Small intestine (tissue), 16 donors: ENCODE measurements around the gene GPX7. TPM values are rescaled to one million over a fixed set of nuclear protein-coding genes. Genes with fewer than 3 reads are reported as not detected.

ENCODE experiments used
- DNase-seq, 2 donors: peaks; one replicate each; pipeline versions ENCODE4 v3.0.0 to v3.0.0-alpha.2; 2013
- FAIRE-seq: peaks from 2 replicates; lab custom pipeline; 2012; peaks lifted over from hg19 to GRCh38; lab: Jason Lieb, UNC
- H3K27ac ChIP-seq, 3 donors: one replicate each; pipeline ENCODE4 v1.5.1; 2013; ENCODE audit warnings: low read length in 2 of 3, mild to moderate bottlenecking in 2 of 3, control low read depth in 1 of 3, inconsistent platforms in 1 of 3, low read depth in 1 of 3, moderate library complexity in 1 of 3
- H3K27me3 ChIP-seq, 3 donors: one replicate each; pipeline ENCODE4 v1.6.1; 2013; ENCODE audit warnings: low read length in 3 of 3, inconsistent platforms in 1 of 3; ENCODE audit not compliant: control insufficient read depth in 3 of 3, insufficient read depth in 3 of 3
- H3K36me3 ChIP-seq, 3 donors: one replicate each; pipeline ENCODE4 v1.6.1; 2013; ENCODE audit warnings: low read length in 3 of 3, inconsistent platforms in 1 of 3, low read depth in 1 of 3, mild to moderate bottlenecking in 1 of 3, moderate library complexity in 1 of 3; ENCODE audit not compliant: control insufficient read depth in 3 of 3, insufficient read depth in 2 of 3
- H3K4me1 ChIP-seq, 3 donors: one replicate each; pipeline ENCODE4 v1.6.1; 2013; ENCODE audit warnings: low read length in 2 of 3, inconsistent platforms in 1 of 3, low read depth in 1 of 3, mild to moderate bottlenecking in 1 of 3, moderate library complexity in 1 of 3; ENCODE audit not compliant: control insufficient read depth in 3 of 3, insufficient read depth in 2 of 3
- H3K4me3 ChIP-seq, 3 donors: one replicate each; pipeline ENCODE4 v1.5.1; 2013; ENCODE audit warnings: low read length in 3 of 3, control low read depth in 1 of 3, inconsistent platforms in 1 of 3, low read depth in 1 of 3, mild to moderate bottlenecking in 1 of 3, moderate library complexity in 1 of 3
- H3K9me3 ChIP-seq, 2 donors: one replicate each; pipeline ENCODE4 v1.6.1; 2013; ENCODE audit warnings: low read depth in 1 of 2, low read length in 1 of 2; ENCODE audit not compliant: control insufficient read depth in 2 of 2, insufficient read depth in 1 of 2
- WGBS, 3 donors: extraction: QIAGEN DNeasy Blood & Tissue Kit; methylation state at CpG; one replicate each; pipeline ENCODE4 v1.1.7; 2013; 5-methylcytosine and 5-hydroxymethylcytosine counted together
- long read RNA-seq, 10 donors: transcript quantifications; one replicate each; lab custom pipeline, GENCODE V29; 2026
- polyA plus RNA-seq, 4 donors: library from polyadenylated mRNA; stranded (reverse) in 3 of 4; unstranded in 1 of 4; fragments of 200-250 nt in 3 of 4; fragments of 120-200 nt in 1 of 4; gene quantifications; one replicate each; pipeline versions ENCODE4 v1.2.1 to v1.2.3, GENCODE V29; 2013
- donor health status: healthy with polysubstance abuse.
- donor health status: control.
- donor health status: control.
- donor health status: Bipolar disorder and iron deficiency.
- donor health status: healthy.

GPX7 gene
- 10 to 100 TPM in 1 of 4 donors, 1 to 10 TPM in 2, not detected in 1; 1.9 to 40.5 (median 4.1) TPM for polyA plus RNA-seq
- long read RNA-seq, donor 1, result 0 reads
- long read RNA-seq, donor 2, partial matches to known transcripts, result 0 of 3 reads
- long read RNA-seq, donor 2, other reads (novel, unspliced or antisense), result 0 of 3 reads
- long read RNA-seq, donor 3, transcript GPX7-201 (3 exons, 1,228 nt), result major isoform, 6 of 6 reads
- long read RNA-seq, donor 3, partial matches to known transcripts, result 0 of 6 reads
- long read RNA-seq, donor 3, other reads (novel, unspliced or antisense), result 0 of 6 reads
- long read RNA-seq, donor 4, partial matches to known transcripts, result 0 of 1 reads
- long read RNA-seq, donor 4, other reads (novel, unspliced or antisense), result 0 of 1 reads
- long read RNA-seq, donor 5, transcript GPX7-201 (3 exons, 1,228 nt), result major isoform, 5 of 5 reads
- long read RNA-seq, donor 5, partial matches to known transcripts, result 0 of 5 reads
- long read RNA-seq, donor 5, other reads (novel, unspliced or antisense), result 0 of 5 reads
- long read RNA-seq, donor 6, transcript GPX7-201 (3 exons, 1,228 nt), result major isoform, 14 of 14 reads
- long read RNA-seq, donor 6, partial matches to known transcripts, result 0 of 14 reads
- long read RNA-seq, donor 6, other reads (novel, unspliced or antisense), result 0 of 14 reads
- long read RNA-seq, donor 7, result 0 reads
- long read RNA-seq, donor 8, transcript GPX7-201 (3 exons, 1,228 nt), result major isoform, 10 of 11 reads
- long read RNA-seq, donor 8, partial matches to known transcripts, result 0 of 11 reads
- long read RNA-seq, donor 8, other reads (novel, unspliced or antisense), result 0 of 11 reads
- long read RNA-seq, donor 9, transcript GPX7-201 (3 exons, 1,228 nt), result major isoform, 12 of 12 reads
- long read RNA-seq, donor 9, partial matches to known transcripts, result 0 of 12 reads
- long read RNA-seq, donor 9, other reads (novel, unspliced or antisense), result 0 of 12 reads
- long read RNA-seq, donor 10, transcript GPX7-201 (3 exons, 1,228 nt), result major isoform, 24 of 32 reads
- long read RNA-seq, donor 10, partial matches to known transcripts, result 8 of 32 reads
- long read RNA-seq, donor 10, other reads (novel, unspliced or antisense), result 0 of 32 reads

GRCh38 chr1:52601991-52602855 is at the start of gene GPX7:
Gene GPX7, plus strand, starts transcription at chr1:52602371. Its CDS starts 39 bp downstream, at chr1:52602410.
- peak within 1 kb of the TSS in 2 of 3 donors; percentile 40 to 71 for H3K27ac ChIP-seq
- H3K27me3 ChIP-seq, result no peaks in the 10 kb centered on the region
- peaks cover 0 to 9% (median 0%) of the 10 kb centered on the region in 3 donors for H3K4me1 ChIP-seq
- peak within 1 kb of the TSS; percentile 55 to 64 (median 62) for H3K4me3 ChIP-seq
- DNase-seq (peak in 1 of 2 donors; percentile 79), FAIRE-seq (no peak)
- no peaks in the 10 kb centered on the region for H3K9me3 ChIP-seq
- H3K36me3 ChIP-seq, result peaks cover 0 to 5% (median 0%) of the 10 kb centered on the region in 3 donors
- WGBS, 3 donors, result 3 to 6% (median 5%) methylated on average over 65 to 97 of the region's 97 CpGs

- Histone ChIP-seq H3K27ac (peak within 1 kb of the TSS; percentile 67 to 95 (median 77)), H3K36me3 (no peaks in the 10 kb centered on the region), H3K9me3 (no peaks in the 10 kb centered on the region), H3K27me3 (no peaks in the 10 kb centered on the region), H3K4me3 (peak within 1 kb of the TSS; percentile 72 to 96 (median 93)), H3K4me1 (peaks cover 0 to 10% (median 0%) of the 10 kb centered on the region in 3 donors)
- no peak for FAIRE-seq
- DNase-seq, result peak; percentile 66 to 92
- 0 to 1% (median 0%) methylated on average over 44 to 68 of the region's 68 CpGs for WGBS, 3 donors
Observed at GRCh38 chr1:52552505-52553361, 49.4 kb upstream of the GPX7 start, which contains the start of gene TUT4. Gene TUT4, minus strand, starts transcription at chr1:52553092. Its CDS starts 26,812 bp downstream, at chr1:52526280.

GRCh38 chr1:52553362-52554266 is 48.6 kb upstream of the GPX7 start:
- H3K9me3 ChIP-seq, result no peaks in the 10 kb centered on the region
- DNase-seq (peak; percentile 56 to 92), FAIRE-seq (no peak)
- WGBS, 3 donors, result 3 to 10% (median 8%) methylated on average over 36 to 66 of the region's 66 CpGs
- no peaks in the 10 kb centered on the region for H3K27me3 ChIP-seq
- no peaks in the 10 kb centered on the region for H3K36me3 ChIP-seq
- H3K27ac ChIP-seq, result peak overlapping the region; percentile 54 to 95 (median 74)
- H3K4me3 ChIP-seq, result peak overlapping the region; percentile 72 to 96 (median 93)
- peaks cover 0 to 10% (median 0%) of the 10 kb centered on the region in 3 donors for H3K4me1 ChIP-seq

GRCh38 chr1:52554267-52554640 is 47.9 kb upstream of the GPX7 start:
- Histone ChIP-seq H3K4me3 (peak overlapping the region in 1 of 3 donors; percentile 93), H3K9me3 (no peaks in the 10 kb centered on the region), H3K27ac (peak overlapping the region in 1 of 3 donors; percentile 95), H3K4me1 (peaks cover 0 to 10% (median 0%) of the 10 kb centered on the region in 3 donors), H3K36me3 (no peaks in the 10 kb centered on the region), H3K27me3 (no peaks in the 10 kb centered on the region)
- WGBS, 3 donors, result 76 to 85% (median 79%) methylated on average over 6 of the region's 6 CpGs
- FAIRE-seq (no peak), DNase-seq (no peak)

GRCh38 chr1:52554756-52555155 is 47.4 kb upstream of the GPX7 start:
- peaks cover 0 to 10% (median 0%) of the 10 kb centered on the region in 3 donors for H3K4me1 ChIP-seq
- H3K36me3 ChIP-seq, result no peaks in the 10 kb centered on the region
- 17 to 45% (median 26%) methylated on average over 3 of the region's 3 CpGs for WGBS, 3 donors
- no peak overlapping the region for H3K27ac ChIP-seq
- no peaks in the 10 kb centered on the region for H3K27me3 ChIP-seq
- peak; percentile 18 to 38 for DNase-seq
- no peak overlapping the region for H3K4me3 ChIP-seq
- FAIRE-seq, result no peak
- no peaks in the 10 kb centered on the region for H3K9me3 ChIP-seq

- DNase-seq, result no peak
- no peaks in the 10 kb centered on the region for H3K36me3 ChIP-seq
- no peaks in the 10 kb centered on the region for H3K27me3 ChIP-seq
- peaks cover 0 to 10% (median 0%) of the 10 kb centered on the region in 3 donors for H3K4me1 ChIP-seq
- H3K27ac ChIP-seq, result no peak overlapping the region
- FAIRE-seq, result no peak
- no peaks in the 10 kb centered on the region for H3K9me3 ChIP-seq
- H3K4me3 ChIP-seq, result no peak overlapping the region
- 69 to 81% (median 74%) methylated on average over 4 of the region's 4 CpGs for WGBS, 3 donors
Observed at GRCh38 chr1:52556641-52557360, 45.4 kb upstream of the GPX7 start.
